HUES64 (cell line): ENCODE results near the gene DST.

Experiments
- H3K27ac ChIP-seq: 2 replicates; pipeline ENCODE4 v1.7.0; 2013; ENCODE audit warnings: low read depth, low read length, inconsistent platforms
- H3K27me3 ChIP-seq: 2 replicates; pipeline ENCODE4 v1.6.1; 2013; ENCODE audit warnings: mild to moderate bottlenecking, low read length; ENCODE audit not compliant: insufficient read depth
- H3K36me3 ChIP-seq: 2 replicates; pipeline ENCODE4 v1.6.1; 2013; ENCODE audit warnings: mild to moderate bottlenecking, low read length; ENCODE audit not compliant: insufficient read depth
- H3K4me1 ChIP-seq: 2 replicates; pipeline ENCODE4 v1.6.1; 2013; ENCODE audit warnings: mild to moderate bottlenecking, low read length, moderate library complexity; ENCODE audit not compliant: insufficient read depth
- H3K4me3 ChIP-seq: 2 replicates; pipeline ENCODE4 v1.5.1; 2013; ENCODE audit warnings: mild to moderate bottlenecking, low read length, moderate library complexity
- H3K9ac ChIP-seq: 2 replicates; pipeline ENCODE4 v1.6.1; 2013; ENCODE audit warnings: mild to moderate bottlenecking, low read depth, low read length
- H3K9me3 ChIP-seq: 2 replicates; pipeline ENCODE4 v1.6.1; 2013; ENCODE audit warnings: low read depth, low read length; ENCODE audit not compliant: insufficient read depth
- WGBS: fragments of 150-250, 120-280 bp; methylation state at CpG from one replicate; pipeline ENCODE4 v1.1.7; 2013; ENCODE audit warnings: missing lambda C conversion rate; 5-methylcytosine and 5-hydroxymethylcytosine counted together

DST gene

DNA sequence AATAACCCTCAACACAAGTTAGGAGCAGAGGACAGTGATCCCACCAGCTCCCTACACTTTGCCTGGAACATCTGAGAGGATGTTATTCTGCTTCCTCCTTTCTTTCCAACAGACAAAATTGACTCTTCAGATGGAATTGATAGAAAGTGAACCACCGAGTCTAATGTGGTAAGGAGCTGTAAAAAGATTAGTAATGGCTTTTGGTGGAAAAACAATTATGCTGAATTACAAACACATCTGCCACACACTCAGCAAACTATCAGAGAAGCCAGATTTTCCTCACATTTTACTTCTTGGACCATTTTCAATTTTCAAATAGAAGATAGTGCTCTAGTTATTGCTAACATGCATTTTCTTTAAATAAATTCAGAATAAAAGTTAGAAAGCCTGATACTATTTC is 223.5 kb downstream of the DST start:
- Histone ChIP-seq H3K9me3 (no peaks in the 10 kb centered on the region), H3K4me1 (no peaks in the 10 kb centered on the region), H3K36me3 (no peaks in the 10 kb centered on the region), H3K27me3 (no peaks in the 10 kb centered on the region), H3K9ac (no peak overlapping the region), H3K27ac (no peak overlapping the region), H3K4me3 (no peak overlapping the region)
- WGBS, result no CpG with 5 or more reads among the region's 1 CpG

DNA sequence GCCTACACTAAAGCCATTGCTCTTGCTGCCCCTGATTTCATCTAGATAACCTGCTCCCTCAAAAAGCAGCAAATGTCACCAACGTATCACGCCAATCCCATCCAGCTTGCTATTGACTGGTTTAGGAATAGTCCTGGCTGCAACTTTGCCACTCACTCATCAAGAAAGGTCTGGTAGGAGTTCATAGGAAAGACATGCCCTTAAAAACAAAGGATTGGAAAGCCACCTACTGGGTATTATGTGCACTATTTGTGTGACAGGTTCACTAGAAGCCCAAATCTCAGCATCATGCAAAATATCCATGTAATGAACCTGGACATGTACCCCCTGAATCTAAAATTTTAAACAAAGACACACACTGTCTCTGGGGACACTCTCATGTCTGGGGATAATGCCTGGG is 224.9 kb downstream of the DST start:
- Histone ChIP-seq H3K36me3 (no peaks in the 10 kb centered on the region), H3K4me1 (no peaks in the 10 kb centered on the region), H3K27me3 (no peaks in the 10 kb centered on the region), H3K4me3 (no peak overlapping the region), H3K9ac (no peak overlapping the region), H3K9me3 (no peaks in the 10 kb centered on the region), H3K27ac (no peak overlapping the region)
- 90% methylated on average over 2 of the region's 2 CpGs for WGBS

DNA sequence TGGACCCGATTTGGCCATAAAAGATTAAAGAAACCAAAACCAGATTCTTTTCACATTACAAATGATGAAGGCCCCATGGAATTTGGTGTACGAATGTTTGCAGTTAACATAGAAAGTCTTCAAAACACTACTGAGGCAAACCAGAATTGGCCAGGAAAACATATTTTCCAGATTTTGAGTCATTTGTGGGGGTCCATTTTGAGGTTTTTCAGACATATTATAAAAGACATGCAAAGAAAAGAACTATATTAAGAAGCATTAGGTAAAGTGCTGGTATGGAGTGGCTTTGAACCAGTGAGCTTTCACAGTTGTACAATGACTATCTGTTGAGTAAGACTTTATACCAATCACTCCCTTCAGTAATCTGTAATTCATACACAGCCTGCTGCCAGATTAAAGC is 226.4 kb downstream of the DST start:
- 90% methylated on average over 2 of the region's 2 CpGs for WGBS
- no peaks in the 10 kb centered on the region for H3K9me3 ChIP-seq
- no peaks in the 10 kb centered on the region for H3K4me1 ChIP-seq
- H3K9ac ChIP-seq, result no peak overlapping the region
- no peak overlapping the region for H3K4me3 ChIP-seq
- H3K27me3 ChIP-seq, result no peaks in the 10 kb centered on the region
- no peaks in the 10 kb centered on the region for H3K36me3 ChIP-seq
- H3K27ac ChIP-seq, result no peak overlapping the region

DNA sequence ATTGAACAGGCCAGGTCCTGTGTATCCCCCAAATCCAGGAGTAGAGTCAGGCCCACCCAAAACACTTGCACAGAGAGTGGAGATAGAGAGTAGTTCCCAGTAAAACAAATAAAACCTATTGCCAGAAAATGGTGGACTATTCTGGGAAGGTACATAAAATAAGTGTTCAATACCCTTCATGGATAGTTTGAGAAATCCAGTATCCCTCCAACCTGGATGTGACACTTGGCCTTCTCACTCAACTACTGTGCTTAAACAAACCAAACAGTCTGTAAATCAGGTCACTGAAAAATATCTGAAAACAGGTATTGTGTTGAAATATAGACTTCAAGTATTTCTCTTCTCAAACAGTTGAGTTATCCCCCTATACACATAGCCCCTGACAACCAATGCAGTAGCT is 233.7 kb downstream of the DST start:
- no peak overlapping the region for H3K9ac ChIP-seq
- H3K9me3 ChIP-seq, result no peaks in the 10 kb centered on the region
- H3K27me3 ChIP-seq, result no peaks in the 10 kb centered on the region
- no peaks in the 10 kb centered on the region for H3K36me3 ChIP-seq
- H3K27ac ChIP-seq, result no peak overlapping the region
- H3K4me1 ChIP-seq, result no peaks in the 10 kb centered on the region
- no peak overlapping the region for H3K4me3 ChIP-seq
